CD4-positive, alpha-beta memory T cell (primary cell): ENCODE results near the gene INKA1. TPM values are rescaled to one million over a fixed set of nuclear protein-coding genes. Genes with fewer than 3 reads are reported as not detected.
A peak's percentile ranks its signal among the peaks of the same experiment; 100 is the strongest.

Experiments used
- CTCF ChIA-PET: fragments of 350-600 bp; sonication (Branson Sonifier 250); formaldehyde crosslinking; loops from one replicate; lab custom pipeline; 2021; ENCODE audit warnings: inconsistent platforms; ENCODE audit not compliant: partially characterized antibody; lab: Charles Lee
- POLR2A ChIA-PET: fragments of 350-600 bp; sonication (Branson Sonifier 250); formaldehyde crosslinking; loops from one replicate; lab custom pipeline; 2021; ENCODE audit not compliant: partially characterized antibody; lab: Charles Lee
- DNase-seq, 5 donors: peaks; one replicate each; pipeline versions ENCODE4 v3.0.0 to v3.0.0-alpha.2; 2020 to 2022; ENCODE audit warnings: mixed read lengths in 1 of 5
- H3K27ac ChIP-seq: one replicate; pipeline ENCODE4 v1.7.0; 2013; ENCODE audit warnings: low read depth, low read length
- H3K27me3 ChIP-seq: 2 replicates; pipeline ENCODE4 v1.7.0; 2013; ENCODE audit warnings: mild to moderate bottlenecking, low read length, moderate library complexity; ENCODE audit not compliant: insufficient read depth
- H3K36me3 ChIP-seq: 2 replicates; pipeline ENCODE4 v1.7.0; 2013; ENCODE audit warnings: mild to moderate bottlenecking, low read length, moderate library complexity; ENCODE audit not compliant: insufficient read depth
- H3K4me1 ChIP-seq: 2 replicates; pipeline ENCODE4 v1.7.0; 2013; ENCODE audit warnings: mild to moderate bottlenecking, low read length, moderate library complexity; ENCODE audit not compliant: insufficient read depth
- H3K4me3 ChIP-seq, 2 donors: one replicate each; pipeline ENCODE4 v1.7.0; 2013; ENCODE audit warnings: low read length in 2 of 2, mild to moderate bottlenecking in 1 of 2
- H3K9me3 ChIP-seq, 2 donors: one replicate each; pipeline ENCODE4 v1.7.0; 2013; ENCODE audit warnings: low read length in 2 of 2, control low read depth in 1 of 2; ENCODE audit not compliant: control insufficient read depth in 1 of 2
- H3K27ac Mint-ChIP-seq, 7 donors: one replicate each; pipeline ENCODE4 v1.8.0; 2020 to 2021; ENCODE audit warnings: mixed read lengths in 7 of 7, mild to moderate bottlenecking in 6 of 7, inconsistent platforms in 3 of 7, moderate library complexity in 3 of 7
- H3K27me3 Mint-ChIP-seq, 2 donors: one replicate each; pipeline ENCODE4 v1.8.0; 2020 to 2021; ENCODE audit warnings: mixed read lengths in 2 of 2
- H3K36me3 Mint-ChIP-seq, 2 donors: one replicate each; pipeline ENCODE4 v1.8.0; 2020 to 2021; ENCODE audit warnings: mixed read lengths in 2 of 2, inconsistent platforms in 1 of 2, mild to moderate bottlenecking in 1 of 2
- H3K4me1 Mint-ChIP-seq, 4 donors: one replicate each; pipeline ENCODE4 v1.8.0; 2020 to 2021; ENCODE audit warnings: mixed read lengths in 4 of 4, mild to moderate bottlenecking in 1 of 4
- H3K4me3 Mint-ChIP-seq, 8 donors: one replicate each; pipeline ENCODE4 v1.8.0; 2020 to 2021; ENCODE audit warnings: mixed read lengths in 8 of 8, mild to moderate bottlenecking in 7 of 8, moderate library complexity in 6 of 8, inconsistent platforms in 3 of 8
- H3K9me3 Mint-ChIP-seq, 8 donors: one replicate each; pipeline ENCODE4 v1.8.0; 2020 to 2021; ENCODE audit warnings: mixed read lengths in 8 of 8, mild to moderate bottlenecking in 5 of 8, inconsistent platforms in 3 of 8, moderate library complexity in 1 of 8
- intact Hi-C: fragments of 100-400 bp; cut with micrococcal nuclease; formaldehyde crosslinking; loops from one replicate; pipeline ENCODE4 v1.15.1; 2023
- polyA plus RNA-seq, 2 donors: library from polyadenylated mRNA; unstranded; fragments of 300-500 nt; fragmentation: Illumina TruSeq; gene quantifications; one replicate each; pipeline ENCODE4 v1.2.3, GENCODE V29; 2021
- total RNA-seq, 2 experiments: library from RNA; stranded (reverse); gene quantifications; one replicate each; pipeline ENCODE4 v1.2.3, GENCODE V29; 2021

Gene INKA1
- total and polyA plus RNA-seq, 4 experiments from 2014 or later = 0.45 to 1.5 (median 0.87) TPM

DNA sequence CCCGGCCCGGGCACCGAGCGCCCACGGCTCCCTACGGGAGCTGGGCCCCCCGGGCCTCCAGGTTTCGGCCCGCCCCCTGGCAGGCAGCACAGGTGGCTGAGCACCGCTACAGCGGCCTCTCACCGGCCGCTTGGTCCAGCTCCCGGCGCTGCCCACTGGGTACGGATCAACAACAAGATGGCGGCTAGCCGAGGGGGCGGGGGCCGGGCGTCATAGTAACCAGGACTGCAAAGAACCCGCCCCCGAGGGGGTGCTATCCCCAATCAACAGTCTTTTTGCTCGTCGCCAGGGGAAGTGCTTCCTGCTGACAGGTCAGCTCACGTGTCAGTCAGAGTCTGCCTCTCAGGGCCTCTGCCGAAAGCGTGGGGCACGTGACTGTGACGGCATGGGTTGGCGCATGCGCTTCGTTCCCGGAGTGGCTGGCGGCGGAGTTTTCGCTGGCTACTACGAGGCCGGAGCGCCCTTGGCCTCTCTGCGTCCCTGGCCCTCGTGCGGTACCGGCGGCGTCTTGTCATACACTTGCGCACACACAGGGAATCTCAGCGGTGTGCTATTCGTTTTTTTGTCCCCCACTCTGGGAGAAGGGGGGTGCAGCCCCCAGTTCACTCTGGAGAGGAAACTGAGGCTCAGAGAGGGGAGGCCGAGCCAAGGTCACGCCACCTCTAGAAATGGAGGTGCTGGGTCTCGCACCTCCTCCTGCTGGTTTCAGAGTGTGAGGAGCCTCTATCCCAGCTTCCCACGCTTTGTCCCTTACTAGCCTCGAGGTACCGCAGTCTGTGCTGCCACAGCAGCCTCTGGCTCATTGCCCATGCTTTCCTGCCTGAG is 16.5 kb upstream of the INKA1 start, which contains the start of gene IP6K1:
IP6K1 (minus strand) TSS at position 186 of the 825 bp plus-strand sequence. CDS start 38,502 bp downstream, outside the sequence.
- DNase-seq = peak; percentile 98 to 100 (median 99)
- Mint-ChIP-seq H3K27me3 (peaks cover 0 to 2% of the 10 kb centered on the region in 2 donors), H3K36me3 (peaks cover 6 to 20% of the 10 kb centered on the region in 2 donors), H3K9me3 (peaks cover 0 to 4% (median 0%) of the 10 kb centered on the region in 8 donors), H3K4me3 (peak within 1 kb of the TSS; percentile 92 to 98 (median 92)), H3K27ac (peak within 1 kb of the TSS; percentile 98 to 99 (median 99)), H3K4me1 (peaks cover 17 to 46% (median 29%) of the 10 kb centered on the region in 4 donors)
- Histone ChIP-seq H3K9me3 (no peaks in the 10 kb centered on the region), H3K27ac (peak within 1 kb of the TSS; percentile 89), H3K4me3 (peak within 1 kb of the TSS; percentile 79 to 89), H3K4me1 (peaks cover 28% of the 10 kb centered on the region), H3K36me3 (no peaks in the 10 kb centered on the region), H3K27me3 (no peaks in the 10 kb centered on the region)
- intact Hi-C loops = loop anchor here (1.0 to 5.0 kb wide), 3 partner anchors 16 to 71 kb away; partner anchors contain the start of gene TRAIP
- ChIA-PET POLR2A (interaction anchor here (0.9 to 3.5 kb wide), 15 partner anchors 12 to 765 kb away, joined by 3 to 46 read pairs (median 3); partner anchors contain the start of genes AMIGO3, GMPPB, INKA1 and MON1A), CTCF (interaction anchor here (1.1 to 3.7 kb wide), 3 partner anchors 16 to 52 kb away, joined by 4 to 20 read pairs (median 12); partner anchors contain the start of gene INKA1)

DNA sequence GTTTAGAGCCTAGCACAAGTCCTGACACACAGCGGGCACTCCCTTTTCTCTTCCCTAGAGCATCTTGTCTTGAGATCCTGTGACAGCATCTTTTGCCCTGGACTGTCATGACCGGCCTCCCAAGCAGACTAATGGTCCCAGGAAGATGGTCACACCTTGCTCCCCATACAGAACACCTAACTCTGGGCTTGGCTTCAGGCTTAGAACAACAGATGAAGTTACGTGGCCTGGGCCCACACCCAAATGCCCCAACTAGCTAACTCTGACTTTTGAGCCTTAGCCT is 15.9 kb upstream of the INKA1 start:
- Histone ChIP-seq H3K9me3 (no peaks in the 10 kb centered on the region), H3K27ac (peak overlapping the region; percentile 89), H3K36me3 (no peaks in the 10 kb centered on the region), H3K27me3 (no peaks in the 10 kb centered on the region), H3K4me1 (peaks cover 27% of the 10 kb centered on the region), H3K4me3 (peak overlapping the region; percentile 48 to 89)
- intact Hi-C loops = loop anchor here (5.0 kb wide), 1 partner anchor 70 kb away; the partner anchor contains the start of gene TRAIP
- Mint-ChIP-seq H3K4me1 (peaks cover 17 to 45% (median 28%) of the 10 kb centered on the region in 4 donors), H3K9me3 (peaks cover 0 to 4% (median 0%) of the 10 kb centered on the region in 8 donors), H3K27me3 (peaks cover 0 to 2% of the 10 kb centered on the region in 2 donors), H3K36me3 (peaks cover 6 to 19% of the 10 kb centered on the region in 2 donors), H3K4me3 (peak overlapping the region; percentile 92 to 98 (median 92)), H3K27ac (peak overlapping the region; percentile 98 to 99 (median 99))
- DNase-seq = no peak
- ChIA-PET POLR2A (interaction anchor here (0.7 to 3.5 kb wide), 5 partner anchors 17 to 153 kb away, joined by 4 to 46 read pairs (median 4); partner anchors contain the start of genes AMIGO3, INKA1, MON1A and RBM6), CTCF (interaction anchor here (3.0 to 3.7 kb wide), 2 partner anchors 15 to 52 kb away, joined by 12 to 20 read pairs; partner anchors contain the start of gene INKA1)

DNA sequence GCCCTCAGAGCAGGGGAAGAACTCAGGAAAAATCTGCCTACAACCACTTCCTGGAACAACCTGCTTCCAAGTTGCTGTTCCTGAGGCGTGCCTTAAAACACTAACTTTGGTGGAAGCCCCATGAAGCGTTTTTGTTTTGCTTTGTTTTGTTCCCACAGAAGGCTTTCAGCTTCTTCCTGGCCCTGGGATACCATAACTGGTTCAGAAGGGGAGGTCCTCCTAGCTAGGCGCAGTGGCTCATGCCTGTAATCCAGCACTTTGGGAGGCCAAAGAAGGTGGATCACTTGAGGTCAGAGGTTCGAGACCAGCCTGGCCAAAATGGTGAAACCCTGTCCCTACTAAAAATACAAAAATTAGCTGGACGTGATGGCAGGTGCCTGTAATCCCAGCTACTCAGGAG is 15.5 kb upstream of the INKA1 start:
- H3K4me3 Mint-ChIP-seq = peak overlapping the region in 5 of 8 donors; percentile 13 to 96 (median 92)
- peaks cover 17 to 45% (median 27%) of the 10 kb centered on the region in 4 donors for H3K4me1 Mint-ChIP-seq
- intact Hi-C loops = loop anchor here (5.0 kb wide), 1 partner anchor 70 kb away; the partner anchor contains the start of gene TRAIP
- CTCF ChIA-PET = interaction anchor here (3.0 to 3.7 kb wide), 2 partner anchors 15 to 51 kb away, joined by 12 to 20 read pairs; partner anchors contain the start of gene INKA1
- H3K4me3 ChIP-seq = peak overlapping the region in 1 of 2 donors; percentile 89
- H3K27ac Mint-ChIP-seq = peak overlapping the region; percentile 98 to 99 (median 99)
- DNase-seq = no peak
- H3K4me1 ChIP-seq = peaks cover 27% of the 10 kb centered on the region
- H3K27me3 Mint-ChIP-seq = peaks cover 0 to 2% of the 10 kb centered on the region in 2 donors
- no peaks in the 10 kb centered on the region for H3K27me3 ChIP-seq
- peaks cover 0 to 4% (median 0%) of the 10 kb centered on the region in 8 donors for H3K9me3 Mint-ChIP-seq
- H3K36me3 Mint-ChIP-seq = peaks cover 6 to 15% of the 10 kb centered on the region in 2 donors
- POLR2A ChIA-PET = interaction anchor here (0.7 to 3.5 kb wide), 5 partner anchors 16 to 152 kb away, joined by 4 to 46 read pairs (median 4); partner anchors contain the start of genes AMIGO3, INKA1, MON1A and RBM6
- no peaks in the 10 kb centered on the region for H3K9me3 ChIP-seq
- H3K27ac ChIP-seq = no peak overlapping the region
- no peaks in the 10 kb centered on the region for H3K36me3 ChIP-seq

DNA sequence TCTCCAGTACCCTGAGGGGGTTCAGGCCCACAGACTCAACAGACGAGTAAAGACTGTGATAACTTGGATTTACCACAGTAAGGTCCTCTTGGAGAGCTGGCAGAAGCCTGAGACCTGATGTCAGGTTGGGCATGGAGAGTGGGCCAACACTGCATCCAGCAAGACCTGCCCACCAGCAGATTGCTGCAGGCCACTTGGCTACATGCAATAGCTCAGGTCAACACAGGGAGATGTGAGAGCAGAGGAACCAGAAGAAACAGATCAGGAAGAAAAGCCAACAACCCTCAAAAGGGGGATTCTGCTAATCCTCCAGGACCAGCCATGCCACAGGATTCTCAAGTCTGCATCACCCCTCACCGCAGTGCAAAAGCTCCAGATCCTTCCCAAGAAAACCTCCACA is 15.0 kb upstream of the INKA1 start:
- Mint-ChIP-seq H3K36me3 (peaks cover 6 to 15% of the 10 kb centered on the region in 2 donors), H3K27ac (peak overlapping the region in 5 of 7 donors; percentile 22 to 82 (median 46)), H3K4me1 (peaks cover 17 to 44% (median 27%) of the 10 kb centered on the region in 4 donors), H3K4me3 (no peak overlapping the region), H3K27me3 (peaks cover 0 to 2% of the 10 kb centered on the region in 2 donors), H3K9me3 (peaks cover 0 to 4% (median 0%) of the 10 kb centered on the region in 8 donors)
- H3K4me1 ChIP-seq = peaks cover 27% of the 10 kb centered on the region
- H3K36me3 ChIP-seq = no peaks in the 10 kb centered on the region
- POLR2A ChIA-PET = interaction anchor here (1.0 to 3.5 kb wide), 2 partner anchors 16 to 69 kb away, joined by 4 to 46 read pairs; partner anchors contain the start of genes AMIGO3 and INKA1
- CTCF ChIA-PET = interaction anchor here (3.0 to 3.7 kb wide), 2 partner anchors 14 to 51 kb away, joined by 12 to 20 read pairs; partner anchors contain the start of gene INKA1
- H3K27me3 ChIP-seq = no peaks in the 10 kb centered on the region
- intact Hi-C loops = loop anchor here (5.0 kb wide), 1 partner anchor 69 kb away; the partner anchor contains the start of gene TRAIP
- no peak for DNase-seq
- H3K27ac ChIP-seq = no peak overlapping the region
- no peaks in the 10 kb centered on the region for H3K9me3 ChIP-seq
- no peak overlapping the region for H3K4me3 ChIP-seq

DNA sequence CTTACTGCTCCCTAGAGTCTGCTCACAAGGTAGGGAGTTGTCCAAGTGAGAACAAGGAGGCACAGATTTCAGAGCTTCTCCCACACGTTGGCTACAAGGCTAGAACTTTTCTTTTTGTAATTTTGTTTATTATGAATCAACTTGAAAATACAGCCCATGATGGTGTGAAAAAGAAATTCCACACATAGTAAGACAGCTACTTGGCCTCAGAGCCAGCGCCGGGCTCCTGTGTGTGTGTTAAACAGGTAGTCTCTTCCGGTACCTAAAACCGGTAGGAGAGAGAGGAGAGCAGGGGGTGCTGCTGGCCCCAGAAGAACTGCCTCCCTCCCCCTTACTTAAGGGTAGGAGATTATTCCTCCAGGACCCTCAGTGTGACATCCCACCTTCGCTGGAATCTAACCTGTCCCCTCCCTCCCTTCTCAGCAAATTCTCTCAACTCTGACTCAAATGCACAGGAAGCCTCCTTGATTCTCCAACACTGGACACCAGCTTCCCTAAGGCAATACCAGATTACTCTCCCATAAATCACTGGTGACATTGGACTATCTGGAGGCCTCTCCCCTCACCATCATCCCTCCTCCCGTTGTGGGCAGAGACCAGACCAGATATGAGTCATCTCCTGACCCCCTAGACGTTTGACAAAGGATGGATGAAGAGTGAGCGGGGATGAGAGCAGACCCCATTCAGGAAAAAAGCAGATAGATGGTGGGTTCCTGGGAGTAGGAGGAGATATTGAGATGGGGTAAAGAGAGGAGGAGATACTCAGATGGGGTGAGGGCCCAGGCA is 12.2 kb upstream of the INKA1 start:
- H3K36me3 Mint-ChIP-seq = peaks cover 0 to 6% of the 10 kb centered on the region in 2 donors
- CTCF ChIA-PET = interaction anchor here (1.0 to 1.2 kb wide), 2 partner anchors 11 to 12 kb away, joined by 3 read pairs; no protein-coding TSS in a partner anchor
- Histone ChIP-seq H3K27me3 (no peaks in the 10 kb centered on the region), H3K9me3 (no peaks in the 10 kb centered on the region), H3K36me3 (no peaks in the 10 kb centered on the region), H3K4me1 (peaks cover 12% of the 10 kb centered on the region), H3K4me3 (no peak overlapping the region), H3K27ac (no peak overlapping the region)
- H3K27me3 Mint-ChIP-seq = peaks cover 0 to 2% of the 10 kb centered on the region in 2 donors
- no peak for DNase-seq
- POLR2A ChIA-PET = interaction anchor here (1.4 kb wide), 1 partner anchor 13 kb away, joined by 3 read pairs; no protein-coding TSS in a partner anchor
- intact Hi-C loops = no loop called here
- peaks cover 0 to 4% (median 0%) of the 10 kb centered on the region in 8 donors for H3K9me3 Mint-ChIP-seq
- H3K4me1 Mint-ChIP-seq = peaks cover 6 to 17% (median 13%) of the 10 kb centered on the region in 4 donors
- peak overlapping the region in 4 of 7 donors; percentile 4 to 95 (median 16) for H3K27ac Mint-ChIP-seq
- no peak overlapping the region for H3K4me3 Mint-ChIP-seq

DNA sequence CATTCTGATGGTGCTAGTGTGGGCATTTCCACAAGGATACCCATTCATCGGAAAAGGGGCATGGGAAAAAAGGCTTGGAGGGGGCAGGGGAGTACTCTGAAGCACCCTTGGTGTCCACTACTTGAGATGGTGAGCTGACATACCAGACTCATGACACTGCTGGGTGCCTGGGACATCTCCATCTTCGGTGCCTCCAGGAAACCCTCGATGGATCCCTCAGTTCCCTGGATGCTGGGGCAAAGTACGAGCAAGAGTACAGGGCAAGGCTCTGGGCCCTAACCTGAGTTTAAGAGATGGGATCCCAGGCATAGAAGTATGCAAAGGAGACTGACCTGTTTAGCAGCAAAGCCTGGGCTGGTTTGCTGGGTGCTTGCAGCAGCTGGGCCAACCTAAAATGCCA is 11.5 kb upstream of the INKA1 start:
- H3K27me3 ChIP-seq = no peaks in the 10 kb centered on the region
- intact Hi-C loops = no loop called here
- peaks cover 6 to 15% (median 11%) of the 10 kb centered on the region in 4 donors for H3K4me1 Mint-ChIP-seq
- peaks cover 0 to 2% of the 10 kb centered on the region in 2 donors for H3K27me3 Mint-ChIP-seq
- peaks cover 0 to 4% (median 0%) of the 10 kb centered on the region in 8 donors for H3K9me3 Mint-ChIP-seq
- CTCF ChIA-PET = interaction anchor here (1.0 kb wide), 1 partner anchor 11 kb away, joined by 3 read pairs; no protein-coding TSS in a partner anchor
- H3K27ac Mint-ChIP-seq = no peak overlapping the region
- no peak for DNase-seq
- H3K4me3 Mint-ChIP-seq = no peak overlapping the region
- H3K27ac ChIP-seq = no peak overlapping the region
- POLR2A ChIA-PET = interaction anchor here (1.4 kb wide), 1 partner anchor 12 kb away, joined by 3 read pairs; no protein-coding TSS in a partner anchor
- H3K36me3 Mint-ChIP-seq = peaks cover 0 to 4% of the 10 kb centered on the region in 2 donors
- no peaks in the 10 kb centered on the region for H3K36me3 ChIP-seq
- H3K4me3 ChIP-seq = no peak overlapping the region
- peaks cover 12% of the 10 kb centered on the region for H3K4me1 ChIP-seq
- H3K9me3 ChIP-seq = no peaks in the 10 kb centered on the region
